OCI-LY7 (cell line): ENCODE measurements around the gene IL18RAP.

Experiments
- EZH2phosphoT487 ChIP-seq: fragments of 200-600 bp; sonication (generic); IDR thresholded peaks from 2 replicates; pipeline ENCODE4 v1.6.1; 2018; ENCODE audit warnings: low read depth, borderline replicate concordance, mild to moderate bottlenecking, mixed run types, antibody characterized with exemption, low read length, moderate library complexity, mixed read lengths
- TF ChIP-seq, protein P1 (sequence below): fragments of 200-600 bp; sonication (generic); conservative IDR thresholded peaks from 2 replicates; pipeline ENCODE4 v1.5.1; 2014; ENCODE audit warnings: mild to moderate bottlenecking, antibody characterized with exemption, low read length, moderate library complexity, mixed read lengths

- TF ChIP-seq, protein P1, sequence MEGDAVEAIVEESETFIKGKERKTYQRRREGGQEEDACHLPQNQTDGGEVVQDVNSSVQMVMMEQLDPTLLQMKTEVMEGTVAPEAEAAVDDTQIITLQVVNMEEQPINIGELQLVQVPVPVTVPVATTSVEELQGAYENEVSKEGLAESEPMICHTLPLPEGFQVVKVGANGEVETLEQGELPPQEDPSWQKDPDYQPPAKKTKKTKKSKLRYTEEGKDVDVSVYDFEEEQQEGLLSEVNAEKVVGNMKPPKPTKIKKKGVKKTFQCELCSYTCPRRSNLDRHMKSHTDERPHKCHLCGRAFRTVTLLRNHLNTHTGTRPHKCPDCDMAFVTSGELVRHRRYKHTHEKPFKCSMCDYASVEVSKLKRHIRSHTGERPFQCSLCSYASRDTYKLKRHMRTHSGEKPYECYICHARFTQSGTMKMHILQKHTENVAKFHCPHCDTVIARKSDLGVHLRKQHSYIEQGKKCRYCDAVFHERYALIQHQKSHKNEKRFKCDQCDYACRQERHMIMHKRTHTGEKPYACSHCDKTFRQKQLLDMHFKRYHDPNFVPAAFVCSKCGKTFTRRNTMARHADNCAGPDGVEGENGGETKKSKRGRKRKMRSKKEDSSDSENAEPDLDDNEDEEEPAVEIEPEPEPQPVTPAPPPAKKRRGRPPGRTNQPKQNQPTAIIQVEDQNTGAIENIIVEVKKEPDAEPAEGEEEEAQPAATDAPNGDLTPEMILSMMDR, result no peak
- no peak for TF ChIP-seq EZH2phosphoT487
Observed at GRCh38 chr2:102434655-102435381, 11.9 kb downstream of the IL18RAP start.
